ENCODE data around the gene ARHGAP26.

Gene ARHGAP26

GRCh38 chr5:143110591-143110990 lies 340.4 kb downstream of the ARHGAP26 start:
- Histone ChIP-seq H3K27me3 (ENCODE audit: control insufficient read depth, low read length) (no peaks in the 10 kb centered on the region), H3K9me2 (replicated peaks; ENCODE audit: control insufficient read depth, low read length) (no peaks in the 10 kb centered on the region), H4K20me1 (ENCODE audit: control insufficient read depth, insufficient read depth, low read depth, low read length) (no peaks in the 10 kb centered on the region), H3F3A (ENCODE audit: control insufficient read depth, insufficient read depth) (no peaks in the 10 kb centered on the region), H3K79me2 (ENCODE audit: control insufficient read depth, low read length) (no peaks in the 10 kb centered on the region), H3K4me1 (ENCODE audit: control insufficient read depth, low read length) (peaks cover 6% of the 10 kb centered on the region), H3K36me3 (ENCODE audit: control insufficient read depth, low read length) (no peaks in the 10 kb centered on the region), H3K4me2 (ENCODE audit: low read length) (no peak overlapping the region), H3K9me3 (ENCODE audit: control insufficient read depth, insufficient read depth, low read length) (no peaks in the 10 kb centered on the region), H3K27ac (ENCODE audit: low read depth, low read length) (no peak overlapping the region), H3K4me3 (ENCODE audit: low read length) (no peak overlapping the region)
- TF ChIP-seq CTCF (IDR thresholded peaks at IDR 0.05; ENCODE audit: low read depth, low read length, poor library complexity, severe bottlenecking) = no peak
- TF ChIP-seq EZH2phosphoT487 (IDR thresholded peaks at IDR 0.05; ENCODE audit: borderline replicate concordance, low read length) = no peak

GRCh38 chr5:143111799-143112198 lies 341.6 kb downstream of the ARHGAP26 start:
- Histone ChIP-seq H3F3A (ENCODE audit: control insufficient read depth, insufficient read depth) (no peaks in the 10 kb centered on the region), H3K4me1 (ENCODE audit: control insufficient read depth, low read length) (peaks cover 6% of the 10 kb centered on the region), H3K4me3 (ENCODE audit: low read length) (no peak overlapping the region), H3K36me3 (ENCODE audit: control insufficient read depth, low read length) (no peaks in the 10 kb centered on the region), H3K4me2 (ENCODE audit: low read length) (no peak overlapping the region), H3K9me3 (ENCODE audit: control insufficient read depth, insufficient read depth, low read length) (no peaks in the 10 kb centered on the region), H3K27me3 (ENCODE audit: control insufficient read depth, low read length) (no peaks in the 10 kb centered on the region), H3K9me2 (replicated peaks; ENCODE audit: control insufficient read depth, low read length) (no peaks in the 10 kb centered on the region), H3K79me2 (ENCODE audit: control insufficient read depth, low read length) (no peaks in the 10 kb centered on the region), H4K20me1 (ENCODE audit: control insufficient read depth, insufficient read depth, low read depth, low read length) (no peaks in the 10 kb centered on the region), H3K27ac (ENCODE audit: low read depth, low read length) (no peak overlapping the region)
- TF ChIP-seq CTCF (IDR thresholded peaks at IDR 0.05; ENCODE audit: low read depth, low read length, poor library complexity, severe bottlenecking) (no peak), EZH2phosphoT487 (IDR thresholded peaks at IDR 0.05; ENCODE audit: borderline replicate concordance, low read length) (no peak)

GRCh38 chr5:143113461-143113860 lies 343.3 kb downstream of the ARHGAP26 start:
- H3K9me2 ChIP-seq (replicated peaks; ENCODE audit: control insufficient read depth, low read length) = no peaks in the 10 kb centered on the region
- no peak overlapping the region for H3K27ac ChIP-seq (ENCODE audit: low read depth, low read length)
- no peaks in the 10 kb centered on the region for H3K36me3 ChIP-seq (ENCODE audit: control insufficient read depth, low read length)
- H3K4me2 ChIP-seq (ENCODE audit: low read length) = no peak overlapping the region
- H3K4me3 ChIP-seq (ENCODE audit: low read length) = no peak overlapping the region
- TF ChIP-seq EZH2phosphoT487 (IDR thresholded peaks at IDR 0.05; ENCODE audit: borderline replicate concordance, low read length) (no peak), CTCF (IDR thresholded peaks at IDR 0.05; ENCODE audit: low read depth, low read length, poor library complexity, severe bottlenecking) (no peak)
- peaks cover 6% of the 10 kb centered on the region for H3K4me1 ChIP-seq (ENCODE audit: control insufficient read depth, low read length)
- H3K9me3 ChIP-seq (ENCODE audit: control insufficient read depth, insufficient read depth, low read length) = no peaks in the 10 kb centered on the region
- H3F3A ChIP-seq (ENCODE audit: control insufficient read depth, insufficient read depth) = no peaks in the 10 kb centered on the region
- no peaks in the 10 kb centered on the region for H3K27me3 ChIP-seq (ENCODE audit: control insufficient read depth, low read length)
- no peaks in the 10 kb centered on the region for H4K20me1 ChIP-seq (ENCODE audit: control insufficient read depth, insufficient read depth, low read depth, low read length)
- H3K79me2 ChIP-seq (ENCODE audit: control insufficient read depth, low read length) = no peaks in the 10 kb centered on the region

- H3K4me2 ChIP-seq (ENCODE audit: low read length) = no peak overlapping the region
- no peak for TF ChIP-seq EZH2phosphoT487 (IDR thresholded peaks at IDR 0.05; ENCODE audit: borderline replicate concordance, low read length)
- TF ChIP-seq CTCF (IDR thresholded peaks at IDR 0.05; ENCODE audit: low read depth, low read length, poor library complexity, severe bottlenecking) = no peak
These were observed 344.3 kb downstream of the ARHGAP26 start for GRCh38 chr5:143114481-143114880.

More at GRCh38 chr5:143114481-143114880, 344.3 kb downstream of the ARHGAP26 start:
- Histone ChIP-seq H3K36me3 (ENCODE audit: control insufficient read depth, low read length) (no peaks in the 10 kb centered on the region), H3F3A (ENCODE audit: control insufficient read depth, insufficient read depth) (no peaks in the 10 kb centered on the region), H3K9me2 (replicated peaks; ENCODE audit: control insufficient read depth, low read length) (no peaks in the 10 kb centered on the region), H3K27ac (ENCODE audit: low read depth, low read length) (no peak overlapping the region), H3K9me3 (ENCODE audit: control insufficient read depth, insufficient read depth, low read length) (no peaks in the 10 kb centered on the region), H4K20me1 (ENCODE audit: control insufficient read depth, insufficient read depth, low read depth, low read length) (no peaks in the 10 kb centered on the region), H3K4me3 (ENCODE audit: low read length) (no peak overlapping the region), H3K4me1 (ENCODE audit: control insufficient read depth, low read length) (peaks cover 11% of the 10 kb centered on the region), H3K27me3 (ENCODE audit: control insufficient read depth, low read length) (no peaks in the 10 kb centered on the region), H3K79me2 (ENCODE audit: control insufficient read depth, low read length) (no peaks in the 10 kb centered on the region)

Measured in DOHH2 (cell line).